HepG2 (cell line): ENCODE results near the gene CNPY4. TPM values are rescaled to one million over a fixed set of nuclear protein-coding genes. Genes with fewer than 3 reads are reported as not detected.

Source experiments
- AGO2 ChIP-seq: fragments of 200-400 bp; formaldehyde crosslinking; optimal IDR thresholded peaks from 2 replicates; pipeline ENCODE3; 2017; ENCODE audit warnings: mild to moderate bottlenecking, low read depth, low read length, moderate library complexity
- EEA1 ChIP-seq: sonication (generic); formaldehyde crosslinking; IDR thresholded peaks from 2 replicates; pipeline ENCODE4 v1.5.1; 2020; ENCODE audit warnings: mild to moderate bottlenecking, missing genetic modification reagents, borderline replicate concordance
- ESRRA ChIP-seq: sonication (generic); formaldehyde crosslinking; IDR thresholded peaks from 2 replicates; pipeline ENCODE4 v1.5.1; 2020; ENCODE audit warnings: mild to moderate bottlenecking, low read depth, missing genetic modification reagents
- FOXK1 ChIP-seq: sonication (generic); formaldehyde crosslinking; IDR thresholded peaks from 2 replicates; pipeline ENCODE4 v1.4.0; 2020; ENCODE audit warnings: low read depth, missing genetic modification reagents, borderline replicate concordance
- HDAC6 ChIP-seq: fragments of 200-600 bp; sonication (generic); IDR thresholded peaks from 2 replicates; pipeline ENCODE4 v1.7.0; 2017; ENCODE audit warnings: mild to moderate bottlenecking, antibody characterized with exemption, low read length, low read depth
- HMGXB4 ChIP-seq, 2 experiments: sonication (generic) in 1 of 2; formaldehyde crosslinking in 1 of 2; IDR thresholded peaks; 2 replicates each; pipeline versions ENCODE4 v1.4.0 to v1.6.1; 2018 to 2020; ENCODE audit warnings: missing genetic modification reagents in 2 of 2, borderline replicate concordance in 1 of 2, low read depth in 1 of 2, mild to moderate bottlenecking in 1 of 2, missing biosample characterization in 1 of 2
- HNF4G ChIP-seq, 2 experiments: sonication (generic) in 1 of 2; formaldehyde crosslinking in 1 of 2; IDR thresholded peaks; 2 replicates each; pipeline versions ENCODE4 v1.4.0 to v1.6.1; 2011 to 2020; ENCODE audit warnings: borderline replicate concordance in 2 of 2, low read depth in 2 of 2, mild to moderate bottlenecking in 2 of 2, low read length in 1 of 2, missing genetic modification reagents in 1 of 2, moderate library complexity in 1 of 2
- KDM4B ChIP-seq: sonication (generic); formaldehyde crosslinking; IDR thresholded peaks from 2 replicates; pipeline ENCODE4 v1.4.0; 2020; ENCODE audit warnings: missing genetic modification reagents
- MIER2 ChIP-seq: IDR thresholded peaks from 2 replicates; pipeline ENCODE4 v1.6.1; 2016; ENCODE audit warnings: missing biosample characterization, missing genetic modification reagents
- NFATC3 ChIP-seq: sonication (generic); formaldehyde crosslinking; IDR thresholded peaks from 2 replicates; pipeline ENCODE4 v1.5.1; 2020; ENCODE audit warnings: mild to moderate bottlenecking, missing genetic modification reagents
- PRMT3 ChIP-seq: sonication (generic); formaldehyde crosslinking; IDR thresholded peaks from 2 replicates; pipeline ENCODE4 v1.8.1; 2022; ENCODE audit warnings: low read depth, mild to moderate bottlenecking, moderate library complexity, missing genetic modification reagents, borderline replicate concordance
- TEF ChIP-seq: sonication (generic); formaldehyde crosslinking; IDR thresholded peaks from 2 replicates; pipeline ENCODE4 v1.5.0; 2020; ENCODE audit warnings: missing genetic modification reagents
- THAP7 ChIP-seq: sonication (generic); formaldehyde crosslinking; IDR thresholded peaks from 2 replicates; pipeline ENCODE4 v1.8.1; 2023; ENCODE audit warnings: mild to moderate bottlenecking, missing genetic modification reagents
- ZBTB1 ChIP-seq: sonication (generic); formaldehyde crosslinking; IDR thresholded peaks from 2 replicates; pipeline ENCODE4 v1.4.0; 2020; ENCODE audit warnings: missing genetic modification reagents, borderline replicate concordance
- ZNF121 ChIP-seq: sonication (generic); formaldehyde crosslinking; IDR thresholded peaks from 2 replicates; pipeline ENCODE4 v1.5.0; 2020; ENCODE audit warnings: mild to moderate bottlenecking, missing genetic modification reagents
- ZNF180 ChIP-seq: sonication (generic); formaldehyde crosslinking; IDR thresholded peaks from 2 replicates; pipeline ENCODE4 v1.4.0; 2020; ENCODE audit warnings: low read depth, missing genetic modification reagents, borderline replicate concordance
- ZNF225 ChIP-seq: sonication (generic); formaldehyde crosslinking; IDR thresholded peaks from 2 replicates; pipeline ENCODE4 v1.4.0; 2020; ENCODE audit warnings: mild to moderate bottlenecking, missing genetic modification reagents
- ZNF687 ChIP-seq: sonication (generic); formaldehyde crosslinking; IDR thresholded peaks from 2 replicates; pipeline ENCODE4 v1.5.1; 2020; ENCODE audit warnings: mild to moderate bottlenecking, missing genetic modification reagents, moderate library complexity
- ZNF724P ChIP-seq: sonication (generic); formaldehyde crosslinking; IDR thresholded peaks from 2 replicates; pipeline ENCODE4 v1.8.0; 2022; ENCODE audit warnings: missing genetic modification reagents, borderline replicate concordance
- ZNF790 ChIP-seq: sonication (generic); formaldehyde crosslinking; IDR thresholded peaks from 2 replicates; pipeline ENCODE4 v1.8.0; 2022; ENCODE audit warnings: missing genetic modification reagents, mild to moderate bottlenecking, borderline replicate concordance
- polyA plus RNA-seq, 8 experiments: library from polyadenylated mRNA; depleted of rRNA in 3 of 8; stranded (reverse) in 7 of 8; unstranded in 1 of 8; fragments of >200 nt; fragmentation: Illumina TruSeq in 4 of 8; extraction: Trizol in 4 of 8; gene quantifications; 2 replicates each; pipeline versions ENCODE4 v1.2.1 to v1.2.3, GENCODE V29; 2011 to 2016; ENCODE audit warnings: low read depth in 4 of 8, missing spikeins in 1 of 8, mixed read lengths in 1 of 8; ENCODE audit not compliant: insufficient read depth in 1 of 8
- total RNA-seq, 5 experiments: library from RNA; depleted of rRNA; stranded (reverse); fragments of >200 nt; fragmentation: Illumina TruSeq; extraction: Trizol; gene quantifications; 2 replicates each; pipeline ENCODE4 v1.2.3, GENCODE V29; 2016; ENCODE audit warnings: low read depth in 1 of 5

CNPY4 gene
- total and polyA plus RNA-seq, 2 of the 13 experiments (the other 11 are each of a cell fraction or from before 2014, with no cell fraction given) = 6.2 to 12.7 TPM

GRCh38 chr7:100101016-100101862 lies 18.2 kb upstream of the CNPY4 start, which contains the start of the genes AP4M1 and MCM7 (continued):
- TF ChIP-seq ZNF687 (CRISPR knock-in tag) (peak; percentile 79), TEF (CRISPR knock-in tag) (no peak), ZBTB1 (CRISPR knock-in tag) (no peak), AGO2 (peak; percentile 86), ZNF121 (CRISPR knock-in tag) (no peak), EEA1 (CRISPR knock-in tag) (no peak), ZNF180 (CRISPR knock-in tag) (no peak), NFATC3 (CRISPR knock-in tag) (peak; percentile 89; the same call in 1 of the 2 replicates), ZNF790 (CRISPR knock-in tag) (no peak), HDAC6 (no peak), MIER2 (CRISPR knock-in tag) (no peak), PRMT3 (0 out of 2 replicates have a peak, but pooled peaks have one; percentile 56), FOXK1 (CRISPR knock-in tag) (peak; percentile 56; the same call in 1 of the 2 replicates), ZNF724P (CRISPR knock-in tag) (no peak; the same call in 1 of the 2 replicates), HNF4G (IDR thresholded peaks at IDR 0.05; ENCODE audit: borderline replicate concordance, low read depth, low read length) (peak; percentile 14; the same call in 1 of the 2 replicates), HNF4G (CRISPR knock-in tag; IDR thresholded peaks at IDR 0.05; ENCODE audit: borderline replicate concordance, low read depth) (0 out of 2 replicates have a peak, but pooled peaks have one; percentile 26), ZNF225 (CRISPR knock-in tag) (no peak), THAP7 (CRISPR knock-in tag) (no peak), KDM4B (CRISPR knock-in tag) (no peak), ESRRA (CRISPR knock-in tag) (no peak), HMGXB4 (CRISPR knock-in tag; IDR thresholded peaks at IDR 0.05; ENCODE audit: borderline replicate concordance in 1 of 2, low read depth in 1 of 2) (0 out of 4 replicates have a peak, but pooled peaks of 1 of the 2 experiments have one; percentile 4)
